Dedifferentiated amniotic fluid mesenchymal stem cell (primary cell): ENCODE results near the gene KCND2.
"Not testable (repeated sequence)": the region's sequence is repeated elsewhere in the genome, so short reads cannot be mapped to it uniquely, and the experiment has no call there.

ENCODE experiments used
- DNase-seq: peaks from one replicate; pipeline ENCODE4 v3.0.0-alpha.2; 2016; ENCODE audit errors: extremely low spot score

The KCND2 gene

GRCh38 chr7:120743128-120743527 lies 470.2 kb downstream of the KCND2 start:
- no peak for DNase-seq

GRCh38 chr7:120760050-120760449 lies 487.1 kb downstream of the KCND2 start:
- no peak for DNase-seq

GRCh38 chr7:120760851-120761250 lies 487.9 kb downstream of the KCND2 start:
- DNase-seq: no peak

DNA sequence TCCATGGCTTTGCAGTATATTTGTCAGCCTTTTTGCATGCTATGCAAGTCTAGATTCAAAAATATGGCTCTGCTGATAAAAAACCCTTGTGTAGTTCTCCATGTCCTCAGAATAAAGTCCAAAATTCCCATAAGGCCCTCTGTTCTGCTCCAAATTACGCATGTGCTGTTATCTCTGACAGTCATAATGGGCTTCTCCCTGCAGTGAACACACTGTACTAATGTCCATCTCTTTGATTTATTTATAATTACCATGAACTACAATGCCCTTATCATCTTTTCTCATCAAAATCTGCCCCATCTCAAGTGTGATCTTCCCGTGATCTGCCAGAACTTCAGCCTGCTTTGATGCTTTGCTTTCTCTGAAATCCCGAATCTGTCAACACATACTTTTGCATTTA lies 497.2 kb downstream of the KCND2 start:
- DNase-seq: no peak

GRCh38 chr7:120774481-120774880 lies 501.5 kb downstream of the KCND2 start:
- DNase-seq: no peak

DNA sequence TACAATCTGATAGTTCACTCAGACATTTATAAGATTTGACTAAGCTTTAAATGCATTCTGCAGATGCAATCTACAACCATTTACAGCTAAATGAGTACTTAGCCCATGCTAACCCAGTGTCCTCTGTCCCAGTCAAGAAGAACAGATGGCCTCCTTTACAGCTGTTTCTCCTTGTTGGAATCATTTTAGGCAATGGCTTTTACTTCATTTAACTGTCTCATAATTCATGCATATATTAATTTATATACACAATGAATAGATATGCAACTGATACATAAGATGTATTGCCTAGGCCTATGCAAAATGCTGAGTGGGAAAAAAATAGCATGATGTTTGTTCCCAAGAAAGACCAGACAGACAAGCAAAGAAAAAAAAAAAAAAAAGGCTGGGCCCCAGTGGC lies 502.8 kb downstream of the KCND2 start:
- DNase-seq: no peak

DNA sequence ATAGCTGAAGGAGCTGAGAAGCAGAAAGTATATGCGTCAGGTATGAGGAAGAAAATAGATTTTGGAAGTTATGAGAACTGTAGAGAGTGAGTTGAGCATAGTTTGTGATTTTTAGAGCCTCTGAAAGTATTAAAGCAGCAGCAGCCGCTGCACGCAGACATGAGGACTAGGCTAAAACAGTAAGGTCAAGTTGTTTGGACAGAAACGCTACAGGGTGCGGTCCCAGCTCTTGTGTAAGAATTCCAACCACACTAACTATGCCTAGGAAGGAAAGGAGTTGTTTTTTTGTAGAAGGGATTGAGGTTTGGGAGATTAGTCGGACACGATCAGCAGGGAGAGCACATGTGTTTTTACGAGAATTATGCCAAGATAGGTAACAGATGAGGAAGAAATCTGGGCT lies 506.1 kb downstream of the KCND2 start:
- DNase-seq: not testable (repeated sequence)

GRCh38 chr7:120780451-120780850 lies 507.5 kb downstream of the KCND2 start:
- DNase-seq: not testable (repeated sequence)

- no peak for DNase-seq
Observed at GRCh38 chr7:120780938-120781337, 508.0 kb downstream of the KCND2 start.

DNA sequence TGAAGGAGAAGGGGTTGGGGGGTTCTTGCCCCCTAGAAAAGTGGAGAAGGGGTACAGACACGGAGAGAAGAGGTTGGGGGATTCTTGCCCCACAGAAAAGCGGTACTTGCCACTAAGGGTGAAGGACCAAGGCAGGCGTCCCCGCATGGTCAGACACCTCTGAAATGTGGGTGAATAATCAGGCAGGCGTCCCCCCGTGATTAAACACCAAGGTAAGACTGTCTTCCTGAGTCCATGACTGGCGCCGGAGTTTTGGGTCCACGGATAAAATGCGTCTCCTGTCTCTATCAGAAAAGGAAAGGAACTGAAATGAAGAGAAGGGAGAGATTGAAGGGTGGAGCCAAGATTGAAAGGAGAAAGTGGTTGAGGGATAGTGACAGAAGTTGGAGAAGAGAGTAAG lies 508.9 kb downstream of the KCND2 start:
- DNase-seq: not testable (repeated sequence)

- no peak for DNase-seq
Observed at GRCh38 chr7:120783273-120783672, 510.3 kb downstream of the KCND2 start.

DNA sequence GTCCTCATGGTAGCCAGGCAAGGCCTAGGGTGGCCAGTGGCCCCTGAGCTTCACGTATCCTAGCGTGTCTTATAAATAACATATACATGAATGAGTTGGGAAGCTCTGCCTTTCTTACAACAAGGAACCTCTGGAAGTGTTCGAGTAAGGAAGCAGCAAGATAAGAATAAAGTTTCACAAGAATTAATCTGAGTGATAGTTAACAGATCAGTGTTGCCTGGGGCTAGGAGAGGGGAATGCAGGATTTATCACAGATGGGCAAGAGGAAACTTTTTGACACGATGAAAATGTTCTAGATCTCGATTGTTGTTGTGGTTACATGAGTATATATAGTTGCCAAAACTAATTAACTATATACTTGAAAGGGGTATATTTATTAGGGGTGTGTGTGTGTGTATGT lies 510.7 kb downstream of the KCND2 start:
- no peak for DNase-seq

DNA sequence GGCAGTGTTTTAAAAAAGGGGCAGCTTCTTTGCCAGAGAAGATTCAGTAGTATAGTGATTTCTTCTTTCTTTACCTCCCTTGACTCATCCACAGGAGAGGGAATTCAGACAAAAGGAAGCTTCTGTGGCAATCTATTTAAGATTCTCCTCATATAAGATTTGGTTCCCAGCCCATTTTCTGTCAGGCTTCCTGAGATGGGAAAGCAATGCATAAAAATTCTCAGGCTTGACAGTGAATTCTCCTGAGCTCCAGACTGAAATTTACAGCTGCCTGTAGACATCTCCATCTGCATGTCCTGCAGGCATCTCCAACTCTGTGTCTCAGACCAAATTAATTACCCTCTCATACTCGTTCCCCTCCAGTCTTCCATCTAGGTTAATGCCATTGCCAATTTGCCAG lies 512.1 kb downstream of the KCND2 start:
- no peak for DNase-seq

- peak; percentile 51 for DNase-seq
Observed at GRCh38 chr7:120792091-120792860, 519.3 kb downstream of the KCND2 start.

DNA sequence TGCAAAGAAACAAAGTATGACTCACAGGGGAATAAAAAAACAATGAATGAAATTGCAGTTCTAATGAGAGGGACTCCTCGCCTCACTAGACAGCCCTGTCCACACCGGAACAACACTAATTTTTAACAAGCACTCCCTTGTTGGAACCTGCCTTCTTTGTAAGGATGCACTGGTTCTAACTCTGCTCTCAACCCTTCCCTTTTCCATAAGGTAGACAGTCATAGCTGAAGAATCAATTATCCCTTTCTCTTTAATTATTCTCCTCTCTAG lies 519.8 kb downstream of the KCND2 start:
- DNase-seq: no peak

GRCh38 chr7:120793213-120793936 lies 520.4 kb downstream of the KCND2 start:
- no peak for DNase-seq

DNA sequence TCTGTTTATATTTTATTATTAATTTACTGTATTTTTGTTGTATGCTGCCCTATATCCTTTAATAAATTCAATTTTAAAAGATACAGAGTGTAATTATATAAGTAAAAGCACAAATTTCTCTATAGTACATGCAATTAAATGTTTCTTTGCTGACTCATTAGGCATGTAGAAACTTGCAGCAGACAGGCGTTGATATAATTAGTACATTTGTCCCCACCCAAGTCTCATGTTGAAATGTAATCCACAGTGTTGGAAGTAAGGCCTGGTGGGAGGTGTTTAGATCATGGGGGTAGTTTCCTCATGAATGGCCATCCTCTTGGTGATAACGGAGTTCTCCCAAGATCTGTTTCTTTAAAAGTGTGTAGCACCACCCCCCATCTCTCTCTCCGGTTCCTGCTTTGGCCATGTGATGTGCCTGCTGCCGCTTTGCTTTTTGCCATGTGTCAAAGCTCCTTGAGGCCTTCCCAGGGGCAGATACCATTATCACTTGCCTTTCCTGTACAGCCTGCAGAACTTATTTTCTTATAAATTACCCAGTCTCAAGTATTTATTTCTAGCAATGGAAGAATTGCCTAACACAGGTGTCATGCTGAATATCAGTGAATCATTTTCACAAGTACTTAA lies 521.2 kb downstream of the KCND2 start:
- no peak for DNase-seq

DNA sequence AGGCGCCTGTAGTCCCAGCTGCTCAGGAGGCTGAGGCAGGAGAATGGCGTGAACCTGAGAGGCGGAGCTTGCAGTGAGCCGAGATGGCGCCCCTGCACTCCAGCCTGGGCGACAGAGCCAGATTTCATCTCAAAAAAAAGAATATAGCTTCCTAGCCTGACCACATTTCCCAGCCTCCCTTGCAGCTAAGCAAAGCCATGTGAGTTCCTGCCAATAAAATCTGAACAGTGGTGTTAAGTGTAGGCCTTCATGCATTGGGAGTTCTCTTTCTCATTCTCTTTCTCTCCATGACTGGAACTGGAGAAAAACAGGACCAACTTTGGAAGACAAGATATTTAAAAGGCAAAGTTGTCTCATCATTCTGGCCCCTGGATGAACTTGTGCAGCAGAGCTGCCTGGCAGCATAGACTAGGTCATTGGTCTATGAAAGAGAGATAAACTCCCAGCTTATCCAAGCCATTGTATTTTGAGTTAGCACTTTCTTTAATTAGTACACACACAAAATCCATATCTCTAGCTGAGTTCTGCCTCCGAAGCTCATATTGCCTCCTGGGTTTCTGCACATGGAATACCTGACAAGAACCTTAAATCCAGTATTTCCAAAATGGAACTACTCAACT lies 524.2 kb downstream of the KCND2 start:
- DNase-seq: no peak

GRCh38 chr7:120799147-120799546 lies 526.2 kb downstream of the KCND2 start:
- no peak for DNase-seq
